HG03575 (cell line): Measurements from ENCODE around the gene TMEM154.

Experiments
- ATAC-seq: cut with Tn5 transposase; IDR thresholded peaks from one replicate; pipeline ENCODE4 v1.9.1; 2021; ENCODE audit not compliant: unreplicated experiment, insufficient number of reproducible peaks, low FRiP score; ENCODE audit errors: extremely low read depth

TMEM154 gene

DNA sequence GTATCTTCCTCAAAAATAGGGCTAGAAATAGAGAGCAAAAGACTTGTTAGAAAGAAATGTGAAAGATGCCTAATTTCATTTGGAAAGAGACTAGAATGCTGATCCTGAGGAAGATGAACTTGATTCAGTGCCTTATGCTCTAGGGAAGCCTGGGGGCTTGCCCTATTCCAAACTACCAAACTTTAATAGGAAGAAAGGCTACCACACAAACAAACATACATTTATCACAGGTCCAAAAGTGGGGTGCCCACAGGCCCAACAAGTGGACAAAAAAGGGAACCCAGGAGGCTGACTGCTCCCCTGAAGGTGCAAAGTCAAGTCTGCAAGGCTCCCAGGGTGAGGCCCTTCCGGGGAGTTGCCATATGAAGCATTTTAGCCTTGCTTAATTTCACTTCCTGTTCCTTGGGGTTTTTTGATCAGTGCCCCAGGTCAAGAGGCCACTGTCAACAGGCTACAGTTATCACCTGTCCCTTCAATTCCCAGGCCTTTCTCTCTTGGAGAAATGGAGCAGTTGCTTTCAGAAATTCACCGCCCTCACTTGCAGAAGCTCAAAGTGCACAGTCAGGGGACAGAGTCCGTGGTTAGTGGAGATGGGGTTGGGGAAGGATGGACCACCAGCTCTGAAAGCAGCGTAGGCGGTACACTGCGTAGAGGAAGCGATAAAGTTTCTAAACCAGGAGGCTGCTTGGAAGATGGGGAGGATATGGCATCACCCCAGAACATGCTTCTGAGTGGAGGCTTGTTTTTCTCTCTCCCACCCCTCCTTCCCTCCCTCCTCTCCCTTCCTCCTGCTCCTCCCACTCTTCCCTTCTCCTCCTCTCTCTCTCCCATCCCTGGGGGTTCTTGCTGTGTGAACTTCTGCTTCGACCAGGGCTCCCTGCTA is 36.4 kb downstream of the TMEM154 start:
- ATAC-seq: peak; percentile 60

DNA sequence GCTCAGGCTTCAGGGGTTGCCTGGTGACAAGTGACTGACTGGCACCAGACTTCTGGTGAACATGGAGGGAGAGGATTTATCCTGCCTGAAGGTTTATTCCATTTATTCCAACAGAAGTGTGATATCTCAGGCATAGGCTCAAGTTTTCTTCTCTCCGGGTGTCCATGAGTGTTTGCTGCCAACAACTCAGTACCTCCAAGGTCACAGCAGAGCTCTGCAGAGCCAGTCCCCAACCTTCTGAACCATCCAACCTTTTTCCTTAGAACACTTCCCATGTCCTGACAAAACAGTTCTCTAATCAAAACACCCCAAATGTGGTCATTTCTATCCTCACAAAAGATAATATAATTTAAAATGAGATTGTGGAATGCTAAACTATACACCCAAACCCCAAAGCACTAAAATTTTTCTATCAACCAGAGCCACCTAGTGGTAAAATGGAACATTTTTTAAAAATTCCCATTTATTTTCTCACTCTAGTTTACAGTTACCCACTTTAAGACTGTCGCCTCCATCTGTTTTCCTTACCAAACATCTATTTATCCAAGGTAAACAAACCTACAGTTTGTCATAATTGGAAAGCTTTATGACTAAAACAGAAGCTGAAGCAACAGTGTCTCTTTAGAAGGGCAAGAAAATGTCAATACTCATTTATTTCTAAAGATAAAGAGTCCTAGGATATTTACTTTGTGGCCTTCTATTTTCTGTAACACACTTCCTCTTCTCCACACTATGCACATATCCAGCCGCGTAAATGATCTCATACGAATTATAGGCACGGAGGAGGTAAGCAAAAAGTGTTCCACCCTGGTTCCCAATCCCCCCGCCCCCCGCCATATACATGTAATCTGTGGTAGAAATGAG is 39.5 kb downstream of the TMEM154 start:
- ATAC-seq: no peak

DNA sequence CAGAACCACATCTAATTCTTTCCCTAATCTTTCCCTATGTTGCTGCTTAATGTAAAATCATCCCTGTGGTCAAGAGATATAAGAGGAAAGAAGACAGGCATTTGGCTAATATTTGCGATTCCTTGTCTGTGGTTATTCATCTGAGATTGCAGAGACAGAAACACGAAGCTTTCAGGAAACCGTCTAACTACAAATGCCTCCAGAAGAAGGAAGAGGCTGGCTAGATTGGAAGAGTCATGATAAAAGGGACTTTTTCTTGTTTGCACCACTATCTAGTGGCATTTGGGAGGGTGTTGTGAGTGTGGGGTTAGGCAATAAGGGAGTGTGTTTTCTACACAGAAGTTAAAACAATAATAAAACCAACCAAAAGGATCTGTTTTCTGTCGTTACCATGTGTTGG is 43.9 kb downstream of the TMEM154 start:
- no peak for ATAC-seq

DNA sequence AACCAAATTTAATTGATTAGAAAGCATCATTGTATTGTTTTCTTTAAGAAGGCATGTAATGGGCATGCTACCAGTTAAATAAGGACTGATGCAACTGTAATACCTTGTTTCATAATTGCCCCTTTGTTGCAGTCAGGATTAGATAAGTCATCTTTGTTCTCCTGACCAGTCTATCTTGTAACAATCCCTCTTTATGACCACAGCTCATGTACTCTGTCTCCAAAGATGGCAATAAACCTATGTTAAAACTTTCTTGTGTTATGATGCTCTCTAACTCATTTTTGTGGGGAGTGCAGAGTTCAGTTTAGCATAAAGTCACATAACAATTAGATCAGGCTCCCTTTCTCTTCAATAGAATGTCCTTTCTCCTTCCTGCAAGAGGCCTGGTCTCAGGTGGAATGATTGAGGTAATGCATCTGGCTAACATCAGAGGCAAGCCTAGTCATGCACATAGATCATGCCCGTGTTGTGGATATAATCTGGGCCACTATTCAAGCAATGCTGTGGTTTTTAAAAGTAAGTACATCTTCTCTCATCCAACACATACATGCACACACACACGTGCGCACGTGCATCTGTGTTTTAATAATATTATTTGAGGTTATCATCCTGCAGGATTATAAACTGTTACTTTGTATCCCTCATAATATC is 45.6 kb downstream of the TMEM154 start:
- ATAC-seq: no peak

DNA sequence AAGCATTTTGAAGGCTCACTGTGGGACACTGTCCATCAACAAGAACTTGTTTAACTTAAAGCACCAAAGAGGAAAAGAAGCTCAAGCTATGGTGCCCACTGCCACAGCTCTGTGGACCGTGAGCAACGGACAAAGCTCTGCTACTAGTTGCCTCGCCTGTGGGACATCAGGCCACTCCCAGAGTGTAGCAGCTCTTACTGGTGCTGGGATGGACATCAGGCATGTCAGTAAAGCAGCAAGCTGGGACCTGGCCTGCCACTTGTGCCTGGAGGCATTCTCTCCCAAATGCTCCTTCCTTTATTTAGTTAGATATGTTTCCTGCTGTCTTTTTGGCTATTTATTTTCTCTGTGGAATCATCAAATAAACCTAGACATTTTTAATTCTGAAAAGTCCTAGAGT is 46.7 kb downstream of the TMEM154 start:
- no peak for ATAC-seq

DNA sequence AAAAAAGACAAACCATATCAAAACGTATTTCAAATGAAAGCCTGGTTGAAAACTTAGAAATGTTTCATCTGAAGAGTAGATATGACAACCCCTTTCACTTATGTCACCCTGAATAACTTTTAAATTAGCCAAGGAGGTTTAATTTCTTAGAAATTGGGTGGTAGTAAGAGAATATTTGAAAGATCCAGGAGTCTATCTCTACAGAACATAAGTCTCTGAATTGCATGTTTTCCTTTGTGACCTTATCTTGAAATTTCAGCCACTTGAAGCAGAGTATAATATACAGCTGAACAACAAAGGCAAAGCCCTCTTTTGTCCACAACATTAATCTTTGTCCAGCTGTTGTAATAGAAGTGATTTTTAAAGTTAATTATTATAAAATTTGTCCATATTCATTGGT is 49.5 kb downstream of the TMEM154 start:
- no peak for ATAC-seq

DNA sequence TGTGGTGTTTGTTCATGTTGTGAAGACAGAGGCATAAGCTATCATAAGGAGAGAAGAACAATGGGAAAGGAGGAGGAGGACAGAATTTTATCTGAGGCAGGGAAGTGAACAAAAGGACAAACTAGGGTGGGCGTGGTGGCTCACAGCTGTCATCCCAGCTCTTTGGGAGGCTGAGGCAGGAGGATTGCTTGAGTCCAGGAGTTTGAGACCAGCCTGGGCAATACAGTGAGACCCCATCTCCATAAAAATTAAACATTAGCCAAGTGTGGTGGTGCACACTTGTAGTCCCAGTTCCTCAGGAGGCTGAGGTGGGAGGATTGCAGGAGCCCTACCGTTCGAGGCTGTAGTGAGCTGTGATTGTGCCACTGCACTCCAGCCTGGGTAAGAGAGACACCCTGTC is 49.9 kb downstream of the TMEM154 start:
- ATAC-seq: no peak

DNA sequence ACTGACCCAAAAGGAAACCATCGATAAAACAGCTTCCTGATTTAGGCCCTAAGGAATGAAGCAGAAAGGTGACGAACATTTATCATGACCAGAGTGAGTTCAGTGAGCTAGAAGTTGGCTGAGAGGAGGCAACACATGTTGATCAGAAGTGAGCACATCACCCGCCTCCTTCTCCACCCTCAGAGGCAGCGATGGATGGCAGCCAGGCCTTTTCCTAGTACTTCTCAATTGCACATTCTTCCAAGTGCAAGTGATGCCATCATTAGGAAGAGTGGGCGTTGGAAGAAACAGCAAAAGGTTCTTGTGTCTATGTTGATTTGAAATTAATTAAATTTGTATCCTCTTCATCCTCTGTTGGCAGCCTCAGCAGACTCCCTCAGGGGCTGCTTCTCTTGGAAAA is 51.7 kb downstream of the TMEM154 start:
- ATAC-seq: no peak

DNA sequence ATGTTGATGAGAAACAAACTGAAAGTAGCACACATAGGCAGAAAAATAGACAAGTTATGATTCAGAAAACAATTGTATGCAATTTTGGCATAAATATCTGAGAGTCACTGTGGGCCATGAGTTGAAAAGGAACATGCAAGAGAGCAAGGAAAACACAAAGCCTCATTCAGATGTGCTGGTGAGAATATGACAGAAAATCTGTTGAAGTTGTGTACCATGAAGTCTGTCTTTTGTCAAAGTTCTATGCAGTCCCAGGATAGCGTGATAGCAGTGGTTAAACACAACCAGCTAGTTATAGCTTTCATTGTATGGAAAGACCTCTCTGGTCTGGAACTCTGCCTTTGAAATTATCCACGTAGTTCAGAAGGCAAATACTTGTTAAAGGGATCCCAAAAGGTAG is 53.0 kb downstream of the TMEM154 start:
- ATAC-seq: no peak

DNA sequence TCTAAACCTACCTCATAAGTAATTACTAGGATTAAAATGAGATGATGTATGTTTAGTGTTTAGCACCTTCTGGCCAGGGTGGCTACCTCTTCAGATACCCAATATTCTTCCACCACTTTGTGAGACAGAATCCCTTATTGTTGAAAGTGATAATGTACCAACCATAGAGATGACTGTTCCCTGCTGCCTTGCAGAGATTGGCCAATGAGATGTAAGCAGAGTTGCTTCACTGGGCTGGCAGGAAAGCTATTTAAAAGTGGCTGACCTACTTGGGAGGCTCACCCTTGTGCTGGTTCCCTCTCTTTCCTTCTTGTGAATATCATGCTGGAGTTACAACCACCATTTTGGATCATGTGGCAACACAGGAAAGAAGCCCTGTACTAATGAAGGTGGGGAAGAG is 58.9 kb downstream of the TMEM154 start:
- no peak for ATAC-seq

DNA sequence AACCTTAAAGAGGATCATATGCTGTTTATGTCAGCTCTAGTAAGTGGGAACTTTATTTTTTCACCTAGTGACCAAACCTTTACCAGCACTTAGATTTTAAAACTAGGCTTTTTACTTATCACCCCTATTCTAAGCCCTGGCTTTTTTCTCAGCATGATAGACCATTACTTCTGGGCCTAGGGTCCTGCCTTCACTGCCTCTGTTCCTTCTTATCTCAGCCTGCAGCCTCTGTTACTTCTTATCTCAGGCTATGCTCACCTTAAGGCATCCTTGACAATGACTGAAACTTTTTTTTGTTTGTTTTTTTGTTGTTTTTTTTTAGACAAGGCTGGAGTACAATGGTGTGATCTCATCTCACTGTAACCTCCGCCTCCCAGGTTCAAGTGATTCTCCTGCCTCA is 59.6 kb downstream of the TMEM154 start:
- no peak for ATAC-seq

DNA sequence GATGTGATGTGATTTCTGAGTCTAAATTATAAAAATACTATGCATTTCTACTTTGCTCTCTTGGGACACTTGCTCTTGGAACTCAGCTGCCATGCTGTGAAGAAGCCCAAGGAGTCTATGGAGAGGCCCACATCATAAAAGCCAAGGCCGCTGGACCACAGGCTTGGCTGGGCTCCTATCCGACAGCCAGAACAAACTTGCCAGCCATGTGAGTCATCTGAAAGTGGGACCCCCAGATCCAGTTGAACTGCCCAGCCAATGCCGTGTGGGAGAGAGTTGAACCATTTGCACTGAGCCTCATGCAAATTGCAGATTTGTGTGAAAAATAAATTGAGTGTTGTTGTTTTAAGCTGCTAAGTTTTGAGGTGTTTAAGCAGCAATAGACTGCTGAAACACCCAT is 60.2 kb downstream of the TMEM154 start:
- no peak for ATAC-seq

DNA sequence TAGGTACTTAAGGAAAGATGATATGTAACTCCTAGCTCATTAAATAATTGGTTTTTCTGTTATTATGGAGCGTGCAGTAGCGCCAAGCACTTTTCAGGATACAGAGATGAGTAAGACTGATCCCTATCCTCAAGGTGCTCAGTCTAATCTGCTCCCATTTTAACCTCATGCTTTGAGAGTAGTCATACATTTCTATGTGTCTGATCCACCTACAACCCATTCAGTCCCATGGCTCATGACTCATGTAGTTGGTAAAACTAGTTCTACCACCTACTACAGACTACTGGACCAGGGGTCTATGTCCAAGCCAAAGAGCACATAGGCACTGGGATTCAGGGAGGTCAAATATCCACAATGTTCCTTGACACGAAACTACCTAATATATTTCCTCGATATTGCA is 60.8 kb downstream of the TMEM154 start:
- no peak for ATAC-seq

DNA sequence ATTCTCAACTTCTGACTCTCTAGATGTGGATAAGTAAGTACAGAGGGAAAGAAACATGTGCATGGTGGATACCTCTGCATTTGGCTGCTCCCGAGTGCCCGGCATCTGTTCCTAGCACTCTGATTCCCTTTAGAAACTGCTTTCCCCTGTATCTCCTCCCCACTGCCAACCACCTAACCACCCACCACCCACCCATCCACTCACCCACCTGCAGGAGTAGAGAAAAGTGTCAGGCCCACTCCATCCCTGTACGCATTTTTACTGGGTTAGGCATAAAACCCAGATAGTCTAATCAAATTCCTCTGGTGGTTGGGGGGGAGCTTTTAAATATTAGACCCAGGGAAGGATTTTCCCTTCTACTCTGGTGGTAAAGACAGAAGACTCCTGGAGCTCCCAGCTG is 63.0 kb downstream of the TMEM154 start:
- ATAC-seq: no peak

DNA sequence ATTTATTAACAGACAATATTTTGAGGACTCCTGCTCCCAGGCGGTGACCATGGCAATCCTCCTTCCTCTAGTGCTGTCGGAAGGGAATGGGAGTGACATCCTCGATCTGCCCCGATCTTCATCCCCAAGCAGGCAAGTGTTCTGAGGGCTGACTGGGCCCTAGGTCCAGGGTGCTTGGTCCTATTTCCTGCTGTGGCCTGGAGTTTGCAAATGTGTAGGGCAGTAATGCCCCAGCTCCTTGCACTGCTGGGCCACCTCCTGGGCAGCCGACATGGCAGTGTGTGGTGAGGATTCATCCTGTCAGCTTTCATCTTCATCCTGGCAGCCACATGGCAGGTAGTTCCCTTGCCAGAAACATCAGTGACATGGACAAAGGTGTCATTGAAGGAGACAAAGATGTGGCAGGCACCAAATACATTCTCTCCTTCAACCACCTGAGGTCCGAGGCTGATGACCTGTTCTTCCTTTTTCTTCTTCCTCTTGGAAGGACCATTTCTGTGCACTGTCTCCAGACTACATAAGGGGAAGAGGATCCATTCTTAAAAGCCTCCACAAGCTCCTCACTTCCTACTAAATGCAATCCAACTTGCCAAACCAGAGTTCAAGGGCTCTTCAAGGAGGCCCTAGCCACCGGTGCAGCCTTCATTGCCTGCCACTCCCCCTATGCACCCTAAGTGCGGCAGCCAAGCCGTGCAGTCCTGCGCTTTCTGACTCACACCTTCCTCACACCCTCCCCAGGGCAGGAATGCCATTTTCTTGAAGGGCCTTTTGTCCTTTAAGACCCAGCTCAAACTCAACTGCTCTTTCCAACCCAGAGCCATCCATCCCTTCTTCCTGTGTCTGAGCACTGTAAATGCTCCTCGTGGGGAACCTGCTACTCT is 65.7 kb downstream of the TMEM154 start:
- ATAC-seq: no peak

DNA sequence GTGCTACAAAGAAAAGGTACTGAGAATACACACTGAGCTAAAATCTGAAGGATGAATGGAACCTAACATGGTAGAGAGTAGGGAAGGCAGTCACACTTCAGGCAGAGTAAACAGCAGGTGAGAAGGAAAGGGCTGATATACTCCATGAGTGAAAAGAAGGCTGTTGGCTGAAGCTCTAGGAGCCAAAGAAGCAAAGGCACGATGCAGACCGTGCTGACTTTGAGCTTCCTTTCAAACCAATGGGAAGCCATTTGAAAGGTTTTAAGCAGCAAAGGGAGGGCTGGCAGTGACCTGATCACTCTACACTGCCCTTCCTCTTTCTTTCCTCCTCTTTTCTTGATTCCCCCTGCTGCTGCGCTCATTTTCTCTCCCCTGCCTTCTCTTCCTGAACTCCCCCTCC is 66.4 kb downstream of the TMEM154 start:
- ATAC-seq: no peak

DNA sequence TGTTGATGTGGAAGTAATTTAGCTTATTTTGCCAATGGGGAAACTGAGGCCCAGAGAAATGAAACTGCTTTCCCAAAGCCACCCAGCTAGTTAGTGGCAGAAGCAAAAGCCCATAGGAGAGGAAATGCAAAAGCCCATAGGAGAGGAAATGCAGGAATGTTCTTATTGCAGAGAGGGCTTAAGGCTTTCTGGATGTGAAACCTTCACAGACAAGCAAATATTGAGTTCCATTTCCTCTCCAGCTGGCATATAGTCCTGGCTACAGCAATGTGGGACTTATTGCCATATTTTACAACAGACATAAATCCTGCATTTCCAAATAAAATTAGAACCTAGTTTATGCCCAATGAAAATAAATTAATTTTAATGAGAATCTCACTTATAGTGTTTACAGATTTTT is 69.7 kb downstream of the TMEM154 start:
- no peak for ATAC-seq

DNA sequence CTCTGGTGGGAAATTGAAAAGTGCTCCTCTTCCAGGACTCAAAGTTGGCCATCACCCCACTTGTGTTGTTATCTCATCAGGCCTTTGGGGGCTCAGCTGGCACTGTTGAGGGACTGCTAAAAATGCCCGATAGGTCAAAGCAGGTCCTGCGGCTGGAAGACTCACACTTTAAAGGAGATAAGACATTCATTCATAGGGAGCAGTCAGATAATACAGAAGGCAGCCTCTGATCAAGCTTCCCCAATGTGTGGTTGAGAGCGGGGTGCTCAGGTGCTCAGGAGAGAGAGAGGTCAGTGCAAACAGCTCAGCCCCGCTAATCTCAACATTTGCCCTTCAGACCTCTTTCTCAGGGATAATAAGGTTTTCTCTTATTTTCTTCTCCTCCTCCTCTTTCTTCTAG is 70.3 kb downstream of the TMEM154 start:
- no peak for ATAC-seq

DNA sequence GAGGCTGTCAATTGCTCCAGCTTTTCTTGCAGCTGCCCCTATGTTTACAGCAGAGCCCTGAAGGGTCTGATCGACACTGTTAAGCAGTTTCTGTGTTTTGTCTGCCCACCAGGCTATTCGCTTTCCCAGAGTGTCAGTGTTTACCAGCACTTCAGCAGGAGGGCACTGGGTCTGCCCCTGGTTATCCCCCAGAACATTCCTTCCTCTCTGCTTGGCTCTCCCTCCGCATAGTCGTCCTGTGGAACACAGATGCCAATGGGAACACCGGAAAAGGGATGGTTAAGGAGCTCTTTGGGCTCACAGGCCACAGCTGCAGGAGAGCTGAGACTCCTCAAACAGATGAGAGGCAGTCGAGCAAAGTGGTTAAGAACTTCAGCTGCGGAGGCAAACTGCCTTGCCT is 72.6 kb downstream of the TMEM154 start:
- ATAC-seq: no peak
